Ammon's horn (tissue), 1 donor: ENCODE measurements around the gene FLT3.
A peak's percentile ranks its signal among the peaks of the same experiment; 100 is the strongest.
"Not testable (repeated sequence)": the region's sequence is repeated elsewhere in the genome, so short reads cannot be mapped to it uniquely, and the experiment has no call there.

Source experiments
- DNase-seq: peaks from one replicate; pipeline ENCODE4 v3.0.0-alpha.2; 2016; ENCODE audit warnings: low spot score

Gene FLT3

DNA sequence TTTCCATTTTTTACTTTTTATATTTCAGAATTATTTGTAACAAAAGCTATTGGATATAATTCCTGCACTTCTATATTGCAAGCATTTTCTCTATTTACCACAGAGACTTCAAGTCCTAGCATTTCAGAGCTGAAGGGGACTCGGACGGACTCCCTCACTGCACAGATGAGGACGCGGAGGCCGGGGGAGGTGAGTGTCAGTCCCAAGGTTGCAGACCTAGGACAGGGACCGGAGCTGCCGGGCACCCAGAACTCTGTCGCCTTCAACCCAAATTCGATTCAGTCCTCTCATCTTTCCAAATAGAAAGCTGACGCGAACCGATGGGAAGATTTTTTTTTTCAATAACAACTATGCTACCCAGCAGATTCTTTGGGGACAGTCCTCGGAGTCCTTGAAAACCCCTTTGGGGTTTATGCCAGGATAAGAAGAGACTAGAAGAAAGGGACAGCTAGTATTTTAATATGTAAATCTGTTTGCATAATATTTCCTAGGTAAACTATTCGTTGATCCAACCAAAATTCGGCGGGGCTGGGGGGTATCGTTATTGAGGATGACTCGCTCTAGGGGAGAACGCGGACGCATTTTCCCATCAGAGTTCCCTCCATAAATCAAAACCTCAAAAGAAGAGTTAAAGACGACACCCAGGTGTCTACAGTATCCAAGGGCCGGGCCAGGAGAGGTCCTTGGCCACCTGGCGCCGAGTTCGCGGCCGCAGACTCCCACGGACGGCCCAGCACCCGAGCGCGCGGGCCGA lies 803 bp downstream of the FLT3 start:
- no peak for DNase-seq

DNA sequence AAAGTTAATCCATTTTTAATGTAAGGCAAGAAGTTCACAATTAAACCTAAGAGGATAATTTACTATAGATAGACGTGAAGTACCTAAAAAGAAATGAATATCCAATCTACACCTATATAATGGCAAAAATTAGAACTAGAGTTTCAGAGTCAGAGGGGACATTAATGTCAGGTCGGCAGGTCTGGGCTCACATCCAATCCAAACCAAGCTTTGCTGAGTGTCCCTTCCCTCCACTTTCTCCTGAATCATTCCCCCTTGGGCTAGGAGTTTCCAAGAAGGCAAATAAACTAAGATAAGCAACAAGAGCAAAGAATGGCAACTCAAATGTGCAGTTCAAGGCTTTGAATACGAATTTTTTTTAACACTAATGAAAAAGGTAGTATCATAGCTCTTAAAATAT lies 2.9 kb downstream of the FLT3 start:
- no peak for DNase-seq

DNA sequence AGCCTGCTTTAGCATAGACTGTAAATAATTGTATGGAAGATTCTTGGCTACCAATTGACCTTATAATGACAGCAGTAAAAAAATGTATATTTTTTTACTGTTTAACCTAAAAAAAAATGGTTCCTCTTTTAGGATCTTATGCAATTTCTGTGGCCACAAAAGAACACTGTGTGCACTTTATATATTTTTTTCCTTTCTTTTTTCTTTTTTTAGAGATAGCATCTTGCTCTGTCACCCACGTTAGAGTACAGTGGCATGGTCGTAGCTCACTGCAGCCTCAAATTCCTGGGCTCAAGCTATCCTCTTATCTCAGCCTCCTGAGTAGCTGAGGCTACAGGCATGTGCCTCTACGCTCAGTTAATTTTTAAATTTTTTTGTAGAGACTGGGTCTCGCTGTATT lies 6.1 kb downstream of the FLT3 start:
- no peak for DNase-seq

DNA sequence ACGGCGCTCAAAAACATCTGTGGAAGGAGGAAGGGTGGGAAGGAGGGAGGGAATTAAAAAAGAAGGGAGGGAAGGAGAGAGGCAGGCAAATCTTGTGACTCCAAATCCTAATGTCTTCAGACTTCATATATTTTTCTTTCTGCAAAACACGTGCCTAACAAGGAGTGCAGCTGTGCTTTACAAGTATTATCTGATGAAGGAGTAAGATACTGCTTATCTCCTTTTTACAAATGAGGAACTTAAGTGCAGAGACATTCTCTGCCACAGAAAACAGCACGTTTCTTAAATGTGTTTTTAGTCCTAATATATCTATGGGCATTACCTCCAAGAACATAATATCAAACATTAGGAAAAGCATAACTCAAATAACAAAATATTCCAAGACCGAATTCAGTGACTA lies 6.5 kb downstream of the FLT3 start:
- no peak for DNase-seq

DNA sequence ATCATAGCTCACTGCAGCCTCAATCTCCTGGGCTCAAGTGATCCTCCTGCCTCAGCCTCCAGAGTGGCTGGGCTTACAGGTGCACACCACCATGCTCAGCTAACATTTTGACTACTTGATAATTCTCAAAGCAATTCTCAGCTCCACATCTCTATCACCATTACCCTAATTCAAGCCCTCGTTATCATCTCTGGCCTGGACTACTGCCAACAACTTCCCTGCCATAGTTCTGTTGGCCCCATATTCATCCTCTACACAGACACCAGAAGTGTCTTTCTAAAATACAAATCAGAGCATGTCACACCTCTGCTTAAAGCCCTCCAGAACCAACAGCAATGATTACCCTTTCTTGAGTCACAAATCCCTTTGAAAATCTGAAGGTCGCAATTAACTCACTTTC lies 7.9 kb downstream of the FLT3 start:
- no peak for DNase-seq

DNA sequence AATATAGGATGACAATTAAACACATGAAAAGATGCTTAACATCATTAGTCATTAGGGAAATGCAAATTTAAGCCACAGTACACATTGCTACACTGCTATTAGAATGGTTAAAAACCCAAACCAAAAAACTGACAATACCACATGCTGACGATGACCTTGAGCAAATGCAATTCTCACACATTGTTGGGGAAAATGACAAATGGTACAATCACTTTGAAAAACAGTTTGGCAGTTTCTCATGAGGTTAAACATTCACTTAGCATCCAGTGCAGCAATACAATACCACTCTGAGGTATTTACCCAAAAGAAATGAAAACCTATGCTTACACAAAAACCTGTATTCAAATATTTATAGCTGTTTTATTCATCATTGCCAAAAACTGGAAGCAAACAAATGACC lies 11.3 kb downstream of the FLT3 start:
- DNase-seq: no peak

DNA sequence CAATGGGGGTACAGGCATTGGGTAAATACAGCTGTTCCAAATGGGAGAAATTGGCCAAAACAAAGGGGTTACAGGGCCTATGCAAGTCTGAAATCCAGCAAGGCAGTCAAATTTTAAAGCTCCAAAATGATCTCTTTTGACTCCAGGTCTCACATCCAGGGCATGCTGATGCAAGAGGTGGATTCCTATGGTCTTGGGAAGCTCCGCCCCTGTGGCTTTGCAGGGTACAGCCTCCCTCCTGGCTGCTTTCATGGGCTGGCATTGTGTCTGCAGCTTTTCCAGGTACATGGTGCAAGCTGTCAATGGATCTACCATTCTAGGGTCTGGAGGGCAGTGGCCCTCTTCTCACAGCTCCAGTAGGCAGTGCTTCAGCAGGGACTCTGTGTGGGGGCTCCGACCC lies 22.6 kb downstream of the FLT3 start:
- not testable (repeated sequence) for DNase-seq

DNA sequence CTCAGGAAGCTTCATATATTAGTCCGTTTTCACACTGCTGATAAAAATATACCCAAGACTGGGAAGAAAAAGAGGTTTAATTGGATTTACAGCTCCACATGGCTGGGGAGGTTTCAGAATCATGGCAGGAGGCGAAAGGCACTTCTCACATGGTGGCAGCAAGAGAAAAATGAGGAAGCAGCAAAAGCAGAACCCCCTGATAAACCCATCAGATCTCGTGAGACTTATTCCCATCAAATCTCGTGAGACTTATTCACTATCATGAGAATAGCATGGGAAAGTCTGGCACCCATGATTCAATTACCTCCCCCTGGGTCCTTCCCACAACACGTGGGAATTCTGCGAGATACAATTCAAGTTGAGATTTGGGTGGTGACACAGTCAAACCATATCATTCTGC lies 23.1 kb downstream of the FLT3 start:
- DNase-seq: no peak

DNA sequence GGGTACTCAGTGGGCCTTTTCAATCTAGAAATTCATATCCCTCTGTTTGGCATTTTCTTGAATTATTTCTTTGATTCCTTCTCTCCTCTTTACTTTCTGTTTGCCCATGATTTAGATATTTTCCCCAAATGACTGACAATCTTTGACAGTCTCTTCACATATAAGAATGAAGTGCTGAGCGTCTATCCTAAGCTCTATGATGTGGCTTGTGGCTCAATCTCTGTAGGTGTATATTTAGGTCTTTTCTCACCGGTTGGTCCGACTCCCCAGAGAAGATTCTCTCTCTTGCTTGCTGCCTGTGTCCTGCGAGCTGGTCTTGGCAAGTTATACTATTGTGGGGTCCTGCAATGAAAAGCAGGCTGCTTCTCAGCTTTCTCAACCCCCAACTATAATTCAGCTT lies 29.0 kb downstream of the FLT3 start:
- no peak for DNase-seq

DNA sequence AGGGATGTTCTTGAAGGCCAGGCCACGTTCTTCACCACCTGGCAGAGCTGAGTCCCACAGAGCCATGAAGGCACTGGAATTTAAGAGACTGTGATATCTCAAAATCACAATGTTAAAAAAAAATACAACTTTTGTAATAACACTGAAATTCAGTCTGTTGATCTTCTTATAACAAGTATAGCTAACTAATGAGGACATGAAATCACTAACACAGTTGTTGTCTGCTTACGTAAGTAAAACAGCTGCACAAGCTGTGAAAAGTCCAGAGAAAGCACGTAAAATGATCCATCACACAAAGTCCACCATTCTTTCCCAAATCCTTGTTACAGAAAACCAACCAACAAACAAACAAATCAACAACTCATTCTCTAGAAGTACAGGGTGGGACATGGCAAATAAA lies 32.9 kb downstream of the FLT3 start:
- DNase-seq: no peak

DNA sequence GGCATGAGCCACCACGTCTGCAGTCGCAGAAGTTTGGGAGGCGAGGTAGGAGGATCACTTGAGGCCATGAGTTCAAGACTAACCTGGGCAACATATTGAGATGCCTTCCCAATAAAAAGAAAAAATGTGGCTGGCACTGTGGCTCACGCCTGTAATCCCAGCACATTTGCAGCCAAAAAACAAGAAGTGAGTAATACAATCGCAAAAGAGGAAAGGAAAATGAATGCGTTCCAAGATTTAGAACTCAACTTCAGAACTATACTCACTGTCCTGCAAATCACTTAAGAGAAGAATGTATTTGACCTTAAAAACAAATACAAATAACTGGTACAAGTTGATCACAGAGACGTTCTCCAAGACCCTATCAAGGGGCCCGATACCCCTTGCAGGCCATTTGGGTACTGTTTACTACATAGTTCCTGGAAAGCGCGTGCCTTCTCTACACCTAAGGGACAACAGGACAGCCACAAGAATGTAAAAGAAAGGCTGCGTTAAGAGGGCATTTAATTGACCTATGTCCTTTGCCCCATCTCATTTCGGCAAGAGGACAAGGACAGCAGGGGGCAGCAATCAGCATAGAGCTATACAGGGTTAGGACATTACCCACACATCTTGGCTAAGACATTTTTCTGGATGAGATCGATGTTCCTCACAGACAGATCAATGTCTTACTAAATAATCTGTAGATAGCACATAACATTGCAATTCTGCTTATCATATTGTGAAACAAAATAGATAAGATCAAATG lies 41.3 kb downstream of the FLT3 start:
- DNase-seq: no peak

DNA sequence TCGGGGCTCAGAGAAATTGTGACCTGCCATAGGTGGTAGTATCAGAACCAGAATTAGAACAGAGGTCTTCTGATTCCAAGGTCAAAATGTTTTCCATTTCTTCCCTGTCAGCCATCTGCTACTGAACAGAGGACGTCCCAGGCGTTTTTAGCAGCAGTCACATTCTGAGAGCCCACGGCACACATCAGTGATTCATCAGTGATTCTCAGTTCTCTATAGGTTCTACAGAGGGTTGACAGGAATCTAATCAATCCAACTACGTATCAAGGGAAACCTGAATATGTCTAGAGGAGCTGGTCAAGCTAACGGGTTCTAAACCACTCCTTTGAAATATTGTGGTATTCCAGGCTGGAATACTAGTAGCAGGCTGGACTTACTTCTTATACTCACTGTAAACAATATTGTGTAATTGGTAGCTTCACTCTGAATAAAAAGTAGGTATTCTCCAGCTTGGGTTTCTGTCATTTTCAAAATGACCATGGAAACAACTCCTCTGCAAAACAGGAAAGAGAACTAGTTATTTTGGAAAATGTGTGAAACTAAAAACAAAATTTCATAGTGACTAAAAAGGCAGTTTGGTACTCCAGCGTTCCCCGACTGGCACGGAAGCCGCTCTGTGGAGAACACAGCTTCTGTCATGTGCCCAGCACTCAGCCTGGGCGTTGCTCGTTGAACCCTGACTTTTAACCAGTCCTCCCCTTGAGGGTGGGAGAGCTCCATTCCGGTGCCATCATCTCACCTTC lies 43.2 kb downstream of the FLT3 start:
- DNase-seq: no peak

DNA sequence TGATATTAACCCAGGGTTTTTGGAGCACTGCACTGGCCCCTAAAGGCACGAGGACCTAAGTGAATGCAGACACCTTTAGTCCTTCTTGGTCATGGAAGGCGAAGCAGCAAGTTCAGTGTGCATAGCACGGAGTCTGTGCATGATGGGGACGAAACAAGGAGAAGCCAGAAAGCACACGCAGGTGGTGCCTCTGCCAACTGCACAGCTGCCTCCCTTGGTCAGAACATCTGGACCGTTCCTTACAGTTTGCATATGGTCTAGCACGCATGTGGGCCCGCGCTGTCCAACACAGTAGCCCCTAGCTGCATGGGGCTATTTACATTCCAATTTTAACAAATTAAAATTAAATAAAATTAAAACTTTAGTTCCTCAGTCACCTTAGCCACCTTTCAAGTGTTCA lies 44.0 kb downstream of the FLT3 start:
- DNase-seq: no peak

DNA sequence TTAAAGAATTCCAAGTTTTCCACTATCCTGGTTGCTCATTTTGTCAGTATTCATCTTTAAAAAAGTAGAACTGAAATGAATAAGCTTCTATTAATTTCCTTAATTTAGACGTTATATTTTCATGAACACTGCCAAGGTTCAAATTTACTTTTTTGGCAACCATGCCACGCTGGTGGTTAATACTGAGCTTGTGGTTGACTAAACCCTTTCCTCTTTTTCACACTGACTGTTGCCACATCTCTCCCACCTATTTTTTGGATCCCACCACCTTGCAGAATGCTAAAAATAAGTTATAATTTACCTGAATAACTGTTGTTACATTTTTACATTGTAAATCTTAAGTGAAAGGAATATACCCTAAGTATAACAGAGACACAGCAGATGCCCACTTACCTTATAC lies 45.0 kb downstream of the FLT3 start:
- DNase-seq: no peak

DNA sequence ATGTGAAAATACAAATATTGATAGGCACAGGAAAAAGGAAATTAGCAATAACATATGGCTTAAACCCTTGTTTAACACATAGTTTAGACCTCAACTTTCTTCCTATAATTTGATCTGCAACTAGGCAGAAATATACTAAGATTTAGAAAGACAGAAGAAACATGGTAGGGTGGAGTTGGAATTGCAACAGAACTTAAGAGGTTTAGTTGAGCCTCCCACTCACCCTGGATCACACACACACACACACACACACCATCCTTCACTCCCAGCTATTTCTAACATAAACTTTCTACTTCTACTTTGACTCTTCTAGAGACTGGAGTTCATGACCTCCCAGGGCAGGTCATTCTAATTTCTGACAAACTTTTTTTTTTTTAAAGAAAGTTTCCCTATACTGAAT lies 47.4 kb downstream of the FLT3 start:
- DNase-seq: no peak

DNA sequence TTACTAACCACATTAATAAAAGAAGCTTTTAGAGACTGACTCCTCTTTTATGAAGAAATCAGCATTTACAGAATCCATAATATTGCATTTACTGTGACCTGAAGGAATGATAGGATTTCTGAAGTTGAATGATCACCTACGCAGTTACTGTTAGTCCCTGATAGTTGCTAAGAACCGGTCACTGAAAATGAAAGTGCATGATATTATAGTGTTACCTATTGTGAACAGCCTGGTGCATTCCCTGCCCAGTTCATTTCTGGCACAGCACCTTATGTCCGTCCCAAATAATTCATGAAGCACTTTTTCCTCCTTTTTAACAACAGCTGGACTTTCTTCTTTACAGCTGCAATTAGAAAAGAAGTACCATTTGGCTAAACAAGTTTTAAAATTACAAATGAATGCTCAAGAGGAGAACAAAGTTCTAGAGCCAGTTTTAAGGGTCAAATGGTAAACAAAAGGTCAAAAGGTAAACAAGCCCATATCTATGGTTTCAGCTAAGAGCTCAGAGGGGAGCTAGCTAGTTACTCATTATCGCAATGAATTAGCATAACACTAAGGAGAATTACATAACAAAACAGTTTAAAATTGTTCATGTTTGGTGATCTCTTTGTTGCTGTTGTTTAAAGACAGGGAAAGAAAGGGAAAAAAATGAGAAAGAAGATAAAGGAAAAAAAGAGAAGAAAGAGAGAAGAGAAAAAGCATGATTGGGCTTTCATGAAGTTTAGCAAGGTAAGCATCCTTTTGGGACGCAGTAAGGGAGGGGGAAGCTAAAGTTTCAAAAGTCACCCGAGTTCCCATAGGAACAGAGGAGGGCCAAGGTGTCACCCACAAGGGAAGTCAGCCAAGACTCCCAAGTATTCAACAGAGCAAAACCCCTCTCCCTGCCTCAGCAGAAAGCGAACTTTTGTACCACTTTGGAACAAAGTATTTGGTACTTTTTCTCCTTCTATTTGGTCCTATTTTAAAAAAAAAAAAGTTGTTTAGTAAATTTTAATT lies 50.2 kb downstream of the FLT3 start:
- DNase-seq: no peak

DNA sequence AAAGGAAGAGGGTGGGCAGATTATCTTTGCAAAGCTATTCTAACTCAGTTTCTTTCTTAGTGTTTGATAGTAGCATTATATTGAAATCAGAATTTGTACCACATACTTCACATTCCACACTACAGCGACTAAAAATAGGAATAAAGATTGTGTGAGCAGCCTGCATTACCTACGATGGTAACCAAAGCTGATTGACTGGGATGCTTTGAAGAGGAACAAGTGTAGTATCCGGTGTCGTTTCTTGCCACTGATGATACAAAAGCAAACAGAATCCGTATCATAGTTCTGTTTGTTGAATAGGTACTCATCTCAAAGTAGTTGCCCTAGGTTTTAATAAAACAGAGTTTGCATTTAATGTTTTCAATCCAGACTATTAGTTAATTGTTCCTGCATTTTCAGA lies 51.2 kb downstream of the FLT3 start:
- no peak for DNase-seq

DNA sequence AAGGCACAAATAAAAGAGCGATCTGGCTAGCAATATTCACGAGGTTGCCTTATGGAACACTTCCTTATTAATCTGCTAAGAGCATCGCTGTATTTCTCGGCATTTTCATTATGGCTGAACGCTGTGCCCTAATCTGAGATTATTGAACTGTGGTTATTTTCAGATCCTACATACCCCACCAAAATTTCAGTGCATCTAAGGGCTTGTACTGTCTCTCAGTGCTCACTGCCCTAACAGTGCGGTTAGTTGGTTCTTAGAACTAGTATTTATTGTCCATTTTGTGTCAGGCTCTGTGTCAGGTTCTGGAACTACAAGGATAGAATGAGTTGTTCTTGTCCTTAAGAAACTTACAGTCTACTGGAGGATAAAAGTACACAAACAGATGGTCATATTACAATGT lies 51.6 kb downstream of the FLT3 start:
- DNase-seq: no peak

DNA sequence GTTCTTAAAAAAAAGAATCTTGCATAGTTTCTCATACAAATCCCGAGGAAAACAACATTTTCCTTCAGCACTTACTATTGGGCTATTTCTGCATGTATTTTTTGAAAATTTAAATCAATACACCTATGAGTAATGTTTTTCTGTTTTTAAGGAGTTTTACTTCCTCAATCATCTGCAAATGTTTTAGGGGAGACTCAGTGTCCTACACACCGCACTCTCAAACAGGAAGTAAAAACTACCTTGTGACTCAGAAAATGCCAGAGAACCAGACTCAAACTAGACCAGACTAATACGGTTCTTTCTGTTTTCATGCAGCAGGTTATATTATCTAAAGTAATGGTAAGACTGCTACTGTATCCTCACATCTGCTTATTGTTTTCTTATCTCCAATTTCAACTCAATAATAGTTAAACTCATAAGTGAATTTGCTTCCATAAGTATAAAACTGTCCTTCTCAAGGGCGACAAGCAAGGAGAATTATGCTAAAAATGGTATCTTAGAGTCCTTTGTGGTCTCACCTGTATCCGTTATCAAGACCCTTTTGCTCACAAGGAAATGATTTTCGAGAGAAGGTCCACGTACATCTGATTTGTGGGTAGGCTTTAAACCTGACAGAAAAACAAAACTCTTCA lies 52.5 kb downstream of the FLT3 start:
- DNase-seq: no peak

DNA sequence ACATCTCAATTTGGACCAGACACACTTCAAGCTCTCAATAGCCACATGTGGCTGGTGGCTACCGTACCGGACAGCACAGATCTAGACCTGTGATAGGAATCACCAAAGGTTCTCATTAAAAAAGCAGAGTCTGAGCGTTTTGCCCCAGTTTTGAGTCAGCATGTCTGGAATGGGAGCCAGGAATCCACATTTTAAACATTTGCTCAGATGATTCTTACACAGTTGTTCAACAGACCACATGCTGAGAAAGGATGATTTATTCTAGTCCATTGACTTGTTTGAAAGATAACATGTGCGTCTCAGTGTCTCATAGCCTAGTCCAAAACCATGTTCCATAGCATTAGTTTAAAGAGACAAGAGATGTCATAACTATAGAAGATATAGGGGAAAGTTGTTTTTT lies 53.4 kb downstream of the FLT3 start:
- DNase-seq: peak; percentile 6

DNA sequence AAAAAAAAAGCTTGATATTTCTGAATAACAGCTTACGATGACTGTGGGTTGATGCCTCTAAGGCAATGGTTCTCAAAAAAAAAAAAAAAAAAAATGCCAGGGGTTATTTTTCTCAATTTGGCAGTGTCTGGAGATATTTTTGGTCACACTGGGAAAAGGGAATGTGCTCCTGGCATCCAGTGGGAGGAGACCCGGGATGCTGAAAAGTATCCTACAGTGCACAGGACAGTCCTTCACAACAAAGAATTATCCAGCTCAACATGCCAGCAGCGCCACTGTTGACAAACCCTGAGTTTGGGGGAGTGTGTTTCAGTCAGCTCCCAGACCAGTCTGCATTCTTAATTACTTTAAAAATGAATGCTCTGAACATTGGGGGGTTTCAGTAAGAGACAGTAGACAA lies 54.5 kb downstream of the FLT3 start:
- no peak for DNase-seq
